NCI-H146 treated with DMSO at 0.1 percent for 48 hours (cell line): ENCODE measurements around the gene ZNF462.
A peak's percentile ranks its signal among the peaks of the same experiment; 100 is the strongest.

Experiments used
- DNase-seq: peaks from one replicate; lab custom pipeline; 2025; ENCODE audit not compliant: unreplicated experiment; lab: John Stamatoyannopoulos, UW

ZNF462 gene

DNA sequence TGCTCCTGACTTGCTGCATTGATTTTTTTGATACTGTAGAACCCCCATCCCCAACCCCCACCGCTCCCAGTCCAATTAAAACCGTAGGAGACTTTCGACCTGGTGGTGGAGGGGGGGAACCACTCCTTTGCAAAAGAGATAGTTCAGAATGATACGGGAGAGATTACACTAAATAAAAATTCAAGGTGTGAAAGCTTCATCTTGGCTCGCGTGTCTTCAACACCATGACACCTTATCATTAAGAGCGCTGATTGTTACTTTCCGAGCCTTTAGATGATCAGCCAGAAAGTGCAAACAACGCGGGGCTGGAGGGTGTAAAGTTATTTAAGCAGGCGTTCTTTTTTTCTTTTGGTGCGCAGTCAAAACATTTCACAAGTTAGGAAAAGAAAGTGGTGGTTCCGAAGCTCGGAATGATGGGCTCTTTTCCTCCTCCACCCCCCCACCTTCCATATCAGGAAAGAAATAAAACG, 1.3 kb upstream of the ZNF462 start:
- DNase-seq, result no peak

DNA sequence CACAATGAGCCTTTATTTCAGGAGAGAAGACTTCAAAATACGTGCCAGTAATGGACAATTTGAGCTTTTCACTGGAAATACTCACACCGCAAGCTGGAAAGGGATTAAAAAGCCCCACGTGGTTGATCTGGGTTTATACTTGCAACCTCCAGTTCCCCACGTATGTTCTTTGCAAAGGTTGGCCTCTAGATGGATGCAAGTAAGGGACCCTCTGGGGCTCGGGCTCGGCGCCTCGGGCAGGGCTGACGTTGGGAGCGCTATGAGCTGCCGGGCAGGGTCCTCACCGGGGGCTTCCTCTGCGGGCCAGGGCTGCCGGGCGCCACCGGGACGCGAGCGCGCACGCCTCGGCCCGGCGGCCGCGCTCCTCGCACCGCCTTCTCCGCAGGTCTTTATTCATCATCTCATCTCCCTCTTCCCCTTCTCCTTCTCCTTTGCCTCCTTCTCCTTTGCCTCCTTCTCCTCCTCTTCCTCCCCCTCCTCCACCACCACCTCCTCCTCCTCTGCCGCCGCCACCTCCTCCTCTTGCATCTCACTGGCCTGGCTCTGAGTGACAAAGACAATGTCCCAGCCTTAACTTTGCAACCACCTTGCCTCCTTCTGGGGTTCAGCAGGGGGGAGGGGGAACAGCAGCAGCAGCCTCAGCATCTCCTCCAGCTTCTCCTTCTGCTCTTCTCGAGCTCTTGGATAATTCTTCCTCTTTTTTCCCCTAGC, 701 bp upstream of the ZNF462 start:
- DNase-seq, result no peak

DNA sequence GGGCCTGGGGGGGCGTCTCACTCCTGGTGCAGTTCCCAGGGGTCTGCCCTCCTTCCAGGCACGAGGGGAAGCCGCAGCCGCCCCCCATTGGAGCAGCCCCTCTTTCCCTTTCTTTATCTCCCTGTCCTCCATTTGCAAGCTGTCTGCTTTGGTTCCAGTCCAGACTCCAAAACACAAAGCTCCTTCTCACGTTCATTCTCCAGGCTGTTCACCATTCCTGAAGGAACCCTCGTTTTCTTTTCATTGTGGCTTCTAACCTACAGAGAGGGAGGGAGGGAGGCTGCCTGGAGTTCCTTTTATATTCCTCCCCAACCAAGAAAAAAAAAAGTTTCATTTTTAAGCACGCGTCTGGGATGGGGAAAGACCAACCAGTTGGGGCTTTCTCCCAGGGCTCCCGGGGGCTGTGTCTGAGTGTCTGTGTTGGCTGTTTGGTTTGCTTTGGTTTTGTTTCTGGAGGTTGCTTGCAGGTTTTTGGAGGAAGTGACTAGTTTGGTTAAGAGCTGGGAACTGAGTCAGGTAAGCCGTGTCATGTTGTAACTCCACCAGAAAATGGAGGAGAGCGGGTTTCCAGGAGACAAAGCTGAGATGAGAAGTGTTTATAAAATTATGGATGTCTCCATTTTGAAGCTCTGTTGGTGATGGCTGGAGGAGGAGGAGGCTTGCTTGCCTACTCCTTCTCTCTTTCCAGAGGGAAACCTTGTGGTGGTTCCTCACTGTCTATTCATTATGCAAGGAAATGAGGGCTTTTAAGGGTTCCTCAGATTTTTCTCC, 1.6 kb downstream of the ZNF462 start:
- DNase-seq, result no peak

DNA sequence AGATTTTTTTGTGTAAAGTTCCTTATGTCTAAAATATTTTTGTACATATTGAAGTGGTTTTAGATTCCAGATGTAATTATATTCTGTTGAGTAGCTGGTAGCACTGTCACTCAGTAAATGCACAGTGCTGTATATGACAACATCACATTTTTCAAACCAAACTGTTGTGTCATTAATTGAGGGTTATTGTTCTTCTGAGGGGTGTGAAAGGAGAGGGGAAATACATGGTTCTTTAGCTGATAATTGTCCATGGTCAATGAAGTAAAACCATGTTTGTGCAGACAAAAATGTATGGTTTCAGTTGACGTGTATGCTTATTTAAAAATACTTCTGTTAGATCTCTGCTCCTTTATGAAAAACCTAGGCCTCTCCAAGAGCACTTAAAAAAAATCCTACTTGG, 3.3 kb downstream of the ZNF462 start:
- DNase-seq, result no peak

DNA sequence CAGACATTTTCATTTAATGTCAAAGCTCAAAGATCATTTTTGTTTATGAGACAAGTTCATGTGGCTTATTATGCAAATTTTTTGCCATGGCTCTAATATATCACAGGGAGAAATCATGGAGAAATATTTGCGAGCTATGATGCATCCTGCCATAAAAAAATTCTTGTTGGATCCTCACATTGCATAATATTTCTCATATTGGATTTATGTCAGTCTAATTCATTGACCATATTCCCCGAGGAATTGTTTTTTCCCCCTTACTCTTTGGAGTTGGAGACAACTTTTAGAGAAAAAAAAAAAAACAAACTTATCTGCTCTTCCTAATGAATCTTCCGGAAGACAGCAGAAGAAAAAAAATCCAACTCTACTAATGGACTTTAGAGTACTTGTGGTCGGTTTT, 4.3 kb downstream of the ZNF462 start:
- no peak for DNase-seq

DNA sequence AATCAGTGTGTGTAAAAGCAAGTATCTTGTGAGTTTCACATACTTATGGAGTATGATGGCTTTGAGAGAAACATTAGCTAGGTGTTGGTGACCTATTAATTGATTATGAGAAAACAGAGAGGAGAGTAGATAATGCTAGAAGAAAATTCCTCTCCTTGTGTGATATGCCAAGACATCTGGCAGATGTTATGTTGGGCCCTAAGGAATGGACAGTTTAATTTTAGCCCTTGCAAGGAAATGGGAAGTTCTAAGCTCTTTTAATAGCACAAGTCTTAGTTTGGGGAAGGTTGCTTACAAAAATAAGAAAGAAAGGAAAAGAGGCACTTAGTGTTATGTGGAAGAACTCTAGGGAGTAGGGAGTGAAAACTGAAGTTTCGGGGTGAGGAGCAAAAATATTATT, 5.1 kb downstream of the ZNF462 start:
- DNase-seq, result no peak

DNA sequence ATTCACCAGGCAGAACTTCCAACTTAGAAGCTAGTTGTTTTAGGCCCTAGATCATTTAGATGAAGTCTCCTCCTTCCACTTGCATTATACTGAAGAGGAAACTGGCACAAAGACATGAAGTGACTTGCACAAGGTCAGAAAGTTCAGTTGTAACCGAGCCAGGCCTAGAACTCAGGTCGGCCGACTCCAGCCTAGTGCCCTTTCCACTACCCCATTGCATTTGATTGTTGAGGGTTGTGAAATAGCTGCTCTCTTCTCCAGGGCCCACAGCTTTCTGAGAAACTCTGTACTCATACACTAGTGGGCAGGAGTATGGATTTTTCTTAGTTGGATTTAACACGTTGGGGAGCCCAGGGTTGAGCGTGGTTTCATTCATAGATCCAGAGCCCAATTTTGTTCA, 5.6 kb downstream of the ZNF462 start:
- DNase-seq, result no peak

DNA sequence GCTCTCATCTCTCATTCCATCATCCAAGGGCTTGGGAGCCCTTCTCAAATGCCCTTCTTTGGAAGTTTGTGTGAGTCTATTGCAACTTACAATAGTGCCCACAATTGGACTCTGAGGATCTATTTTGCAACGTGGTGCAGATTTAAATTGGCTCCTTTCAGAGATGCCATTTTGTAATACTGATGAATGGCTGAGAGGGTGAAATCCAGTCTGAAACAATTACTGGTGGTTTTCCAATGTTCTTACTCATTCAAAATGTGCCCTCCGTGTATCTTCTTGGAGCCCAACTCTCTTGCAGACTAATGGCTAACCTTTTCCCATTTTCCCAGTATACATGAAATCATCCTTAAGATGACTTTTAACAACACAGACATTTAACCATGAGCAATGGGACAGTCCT, 6.1 kb downstream of the ZNF462 start:
- DNase-seq, result no peak

DNA sequence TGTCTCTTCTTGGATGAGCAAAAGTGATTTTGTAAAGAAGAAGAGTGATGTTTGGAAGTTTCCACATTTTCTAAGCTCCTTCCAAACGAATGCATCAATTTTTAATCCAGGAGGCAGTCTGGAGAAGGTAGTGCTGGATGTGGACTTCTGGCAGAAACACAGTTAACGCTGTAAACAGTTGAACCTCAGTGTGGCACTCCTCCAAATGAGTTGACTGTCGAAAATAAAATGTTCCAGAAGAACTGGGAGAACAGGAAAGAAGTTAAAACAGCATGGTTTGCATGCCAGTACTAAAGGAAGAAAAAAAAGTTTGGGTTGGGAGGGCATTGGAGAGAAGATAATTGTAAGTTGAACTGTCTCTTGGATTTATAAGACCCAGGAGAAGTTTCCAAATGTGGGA, 6.5 kb downstream of the ZNF462 start:
- DNase-seq, result no peak

DNA sequence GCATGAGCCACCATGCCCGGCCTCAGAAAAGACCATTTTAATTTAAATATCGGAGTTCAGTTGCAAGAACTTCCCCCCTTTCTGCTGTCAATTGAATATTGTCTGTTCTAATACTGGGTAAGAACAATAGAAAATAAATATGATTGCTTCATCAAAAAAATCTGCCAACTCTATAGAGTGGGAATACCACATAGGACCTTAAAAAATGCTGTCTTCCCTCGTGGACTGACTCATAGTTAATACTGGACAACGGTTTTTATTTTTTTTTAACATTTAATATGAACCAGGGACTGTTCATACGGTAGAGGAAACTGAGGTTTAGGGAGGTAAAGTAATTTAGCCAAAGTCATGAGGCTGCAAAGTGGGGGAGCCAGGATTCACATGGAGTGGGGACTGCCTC, 9.7 kb downstream of the ZNF462 start:
- no peak for DNase-seq

DNA sequence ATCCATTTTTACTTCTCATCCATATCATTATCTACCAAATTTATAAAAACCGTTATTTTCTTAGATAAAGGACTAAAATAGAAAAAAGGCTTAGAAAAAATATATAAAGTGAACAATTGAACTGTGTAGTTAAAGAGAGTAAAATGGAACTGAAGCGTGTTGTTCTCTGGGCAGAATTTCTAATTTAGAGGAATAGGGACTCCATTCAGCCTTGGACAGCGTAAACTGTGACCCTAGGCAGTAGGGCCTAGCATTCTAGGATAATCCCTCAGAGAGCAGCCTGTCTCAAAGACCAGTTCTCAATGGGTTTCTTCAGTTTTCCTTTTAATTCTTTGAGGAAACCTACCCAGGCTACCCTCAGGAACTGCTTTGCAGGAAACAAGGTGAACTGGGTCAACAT, 11.1 kb downstream of the ZNF462 start:
- no peak for DNase-seq

DNA sequence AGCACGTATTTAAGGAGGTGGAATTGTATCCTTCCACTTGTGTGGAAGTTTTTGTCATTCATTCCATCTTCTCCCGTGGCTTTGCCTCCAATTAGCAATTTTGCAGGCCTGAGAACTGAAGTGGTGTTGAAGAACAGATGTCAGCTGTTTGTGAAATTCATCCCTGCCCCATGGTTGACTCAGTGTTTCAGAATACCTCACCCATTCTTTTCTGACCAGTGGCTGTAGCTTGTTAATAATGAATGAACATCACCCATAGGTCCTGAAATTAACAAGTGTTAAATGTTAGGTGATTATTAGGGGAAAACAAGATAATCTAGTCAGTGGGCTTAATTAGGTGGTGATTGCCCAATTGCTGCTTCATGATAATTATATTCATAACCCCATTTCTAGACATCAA, 11.7 kb downstream of the ZNF462 start:
- no peak for DNase-seq

DNA sequence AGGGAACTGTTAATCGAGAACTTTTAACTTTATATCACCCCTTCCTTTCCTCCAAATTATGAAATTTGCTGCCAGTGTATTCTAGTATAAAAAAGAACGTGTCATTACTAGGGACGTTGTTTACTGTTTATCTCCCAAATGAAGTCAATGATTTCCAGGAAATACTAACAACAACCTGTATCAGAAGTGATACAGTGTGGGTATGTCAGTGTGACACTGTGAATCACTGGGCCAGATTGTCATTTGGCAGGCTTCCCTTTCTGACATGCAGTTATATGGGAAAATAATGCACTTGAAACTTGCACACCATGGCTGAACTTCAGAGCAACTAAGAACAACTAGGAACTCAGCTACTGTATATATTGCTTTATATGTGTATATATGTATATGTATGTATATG, 12.6 kb downstream of the ZNF462 start:
- DNase-seq, result no peak

DNA sequence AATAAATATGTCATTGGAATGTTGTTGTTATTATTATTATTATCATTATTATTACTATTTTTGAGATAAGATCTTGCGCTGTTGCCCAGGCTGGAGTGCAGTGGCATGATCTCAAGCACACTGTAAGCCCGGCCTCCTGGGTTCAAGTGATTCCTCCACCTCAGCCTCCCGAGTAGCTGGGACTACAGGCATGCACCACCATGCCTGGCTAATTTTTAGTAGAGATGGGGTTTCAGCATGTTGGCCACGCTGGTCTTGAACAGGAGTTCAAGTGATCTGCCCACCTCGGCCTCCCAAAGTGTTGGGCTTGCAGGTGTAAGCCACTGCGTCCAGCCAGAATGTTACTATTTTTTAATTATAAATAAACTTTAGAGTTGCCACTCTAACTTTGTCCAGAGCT, 14.4 kb downstream of the ZNF462 start:
- no peak for DNase-seq

DNA sequence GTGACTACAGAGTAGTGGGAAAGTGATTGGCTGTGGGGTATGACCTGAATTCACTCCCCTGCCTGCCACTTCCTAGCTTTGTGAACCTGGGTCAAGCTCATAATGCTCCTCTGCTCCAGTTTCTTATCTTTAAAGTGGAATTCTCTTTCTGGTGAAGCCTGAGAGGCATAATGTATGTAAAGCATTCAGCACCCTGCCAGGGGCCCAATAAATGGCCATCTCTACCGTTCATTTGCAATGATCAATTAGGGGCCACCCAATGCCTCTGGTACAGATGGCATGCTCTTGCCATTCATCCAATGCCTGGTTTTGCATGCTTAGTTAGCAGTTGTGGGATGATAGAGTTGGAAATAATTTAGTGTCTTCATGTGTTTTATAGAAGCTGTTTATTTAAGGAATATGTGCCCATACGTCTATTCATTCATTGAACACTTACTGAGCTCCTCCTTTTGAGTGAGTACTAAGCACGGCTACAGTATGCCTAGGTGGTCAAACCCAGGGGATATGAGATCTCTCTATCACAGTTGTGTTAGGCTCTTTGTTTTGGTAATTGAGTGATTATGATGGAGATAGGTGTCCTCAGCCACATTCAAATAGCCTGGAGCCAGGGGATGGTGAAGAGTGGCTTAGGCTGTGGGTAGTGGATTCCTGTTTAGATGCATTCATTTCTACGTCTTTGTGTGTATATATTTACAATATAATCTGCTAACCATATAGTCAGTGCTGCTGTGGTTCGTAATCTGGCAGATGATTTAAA, 15.3 kb downstream of the ZNF462 start:
- peak; percentile 12 for DNase-seq

DNA sequence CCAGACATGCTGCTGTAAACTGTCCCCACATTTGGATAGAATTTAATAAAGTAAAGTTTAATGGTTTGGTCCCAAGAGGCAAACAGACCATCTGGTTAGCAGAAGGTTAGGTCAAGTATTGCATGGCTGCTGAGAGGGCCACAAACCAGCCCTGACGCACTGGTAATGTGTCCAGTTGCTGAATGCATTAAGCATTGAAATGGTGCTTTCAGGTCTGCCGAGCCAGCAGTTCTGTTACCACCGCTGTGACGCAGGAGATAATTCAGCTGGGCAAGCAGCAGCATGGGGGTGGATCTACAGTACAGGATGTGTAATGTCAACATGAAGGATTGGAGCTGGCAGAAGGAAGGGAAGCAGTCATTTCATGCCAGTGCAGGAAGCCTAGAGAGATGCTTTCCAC, 16.0 kb downstream of the ZNF462 start:
- peak; percentile 65 for DNase-seq

DNA sequence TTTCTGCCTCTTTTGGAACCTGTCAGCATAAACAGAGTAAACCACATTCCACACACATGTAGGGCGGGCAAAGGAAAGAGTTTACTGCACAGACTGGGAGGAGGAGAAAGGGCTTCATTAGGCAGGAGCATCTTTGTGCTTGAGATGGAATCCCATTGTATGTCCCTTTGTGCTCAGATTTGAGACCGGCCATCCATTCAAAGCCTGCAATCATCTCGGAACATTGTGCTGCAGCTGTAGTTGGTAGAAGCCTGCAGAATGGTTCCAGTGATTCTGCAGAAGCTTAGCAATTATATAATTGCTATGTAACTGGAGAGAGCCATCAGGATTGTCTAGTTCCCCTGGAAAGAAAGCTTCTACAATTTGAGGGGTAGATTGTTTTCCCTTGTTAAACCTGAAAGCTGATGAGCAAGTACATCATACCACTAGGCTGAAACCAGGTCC, 16.5 kb downstream of the ZNF462 start:
- DNase-seq, result no peak

DNA sequence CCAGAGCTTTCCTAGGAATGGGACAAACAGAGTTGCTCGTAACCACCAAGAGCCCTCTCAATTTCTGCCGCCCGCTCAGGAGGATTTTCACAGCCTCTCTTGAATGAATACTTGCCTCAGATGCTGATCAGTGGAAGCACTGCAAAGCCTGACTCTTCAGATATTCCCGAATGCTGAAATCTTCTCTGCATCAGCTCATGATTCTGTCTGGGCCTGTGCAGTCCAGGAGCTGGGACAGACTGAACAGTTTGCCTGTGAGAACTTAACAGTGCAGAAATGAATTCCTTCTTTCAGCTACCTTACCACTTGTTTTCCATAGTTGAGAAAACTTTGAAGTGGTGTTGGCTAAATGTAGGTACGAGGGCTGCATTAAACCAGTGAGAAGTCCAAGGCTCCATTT, 17.1 kb downstream of the ZNF462 start:
- DNase-seq, result no peak

DNA sequence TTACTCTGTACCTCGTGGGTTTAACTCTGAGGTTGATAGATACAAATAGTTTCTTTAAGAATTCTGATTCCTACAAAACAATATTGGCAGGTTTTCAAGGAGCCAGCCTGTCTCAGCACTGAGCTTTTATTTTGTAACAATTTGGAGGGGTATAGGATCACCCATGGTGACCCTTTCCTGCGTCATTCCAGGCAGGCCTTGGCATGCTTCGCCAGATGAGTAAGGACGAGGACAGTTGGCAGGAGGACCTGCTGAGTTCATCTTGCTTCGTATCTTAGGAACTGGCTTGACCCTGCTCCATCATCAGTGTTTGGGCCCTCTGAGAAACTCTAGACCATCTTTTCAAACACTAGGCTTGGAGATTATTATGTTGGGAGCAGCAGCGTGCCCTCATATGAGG, 17.9 kb downstream of the ZNF462 start:
- DNase-seq, result no peak

DNA sequence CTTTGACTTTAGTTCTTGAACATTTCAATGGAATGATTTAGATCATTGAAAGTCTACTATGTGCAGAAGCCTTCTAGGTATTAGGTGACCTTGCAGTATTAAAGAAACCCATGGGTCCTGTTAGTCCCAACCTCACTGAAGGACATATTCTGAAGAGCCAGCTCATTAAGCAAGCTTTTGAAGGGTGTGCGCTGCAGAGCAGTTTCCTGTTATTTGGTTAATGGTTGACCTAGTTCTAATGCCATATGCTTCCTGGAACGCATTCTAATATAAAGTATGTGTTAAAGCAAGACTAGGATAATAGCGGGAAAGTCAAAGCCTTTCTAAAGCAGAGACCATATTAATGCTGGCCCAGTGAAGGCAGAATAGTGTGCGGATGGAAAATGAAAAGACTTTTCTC, 20.1 kb downstream of the ZNF462 start:
- DNase-seq, result no peak

DNA sequence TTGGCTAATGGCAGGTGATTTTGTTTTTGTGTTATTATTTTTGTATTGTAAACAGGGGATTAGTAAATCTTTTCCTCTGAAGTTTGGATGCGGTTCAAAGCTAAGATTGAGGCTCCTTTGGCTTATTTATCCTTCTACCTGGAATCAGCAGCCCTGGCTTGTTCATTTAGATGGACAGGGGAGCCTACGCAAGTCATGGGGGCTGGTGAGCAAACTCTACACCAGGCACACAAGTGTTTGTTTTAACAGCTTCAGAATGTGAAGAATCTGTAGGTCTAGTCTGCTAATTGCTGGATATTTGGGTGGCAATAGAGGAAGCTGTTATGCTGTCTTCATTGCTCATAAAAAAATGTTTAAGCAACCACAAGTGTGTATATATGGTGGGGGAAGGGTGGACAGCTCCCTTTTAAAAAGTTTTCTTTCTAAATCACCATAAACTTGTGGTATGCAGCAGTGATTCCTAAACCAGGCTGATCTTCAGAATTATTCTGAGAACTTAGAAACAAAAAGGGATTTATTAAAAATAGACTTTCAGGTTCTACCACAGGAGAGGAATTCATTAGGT, 20.7 kb downstream of the ZNF462 start:
- no peak for DNase-seq

DNA sequence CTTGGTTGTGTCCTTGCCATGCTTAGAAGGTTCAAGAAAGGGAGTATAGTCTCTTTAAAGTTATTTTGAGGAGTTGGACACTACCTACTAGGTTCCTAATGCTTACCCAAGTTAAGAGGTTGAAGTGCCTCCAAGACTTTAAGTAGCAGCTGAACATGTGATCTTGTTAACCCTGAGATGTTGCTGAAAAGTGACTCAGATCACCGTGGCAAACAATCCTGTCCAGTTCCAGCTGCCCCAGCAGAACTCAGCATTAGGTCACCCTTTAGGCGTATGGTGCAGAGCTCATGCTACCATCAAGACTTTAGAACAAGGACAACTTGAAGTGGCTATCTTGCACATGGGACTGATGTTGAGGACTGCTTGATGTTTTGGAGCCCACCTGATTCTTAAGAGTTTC, 22.5 kb downstream of the ZNF462 start:
- DNase-seq, result no peak
